ENCODE results near the gene LRRIQ1.

LRRIQ1 gene

DNA sequence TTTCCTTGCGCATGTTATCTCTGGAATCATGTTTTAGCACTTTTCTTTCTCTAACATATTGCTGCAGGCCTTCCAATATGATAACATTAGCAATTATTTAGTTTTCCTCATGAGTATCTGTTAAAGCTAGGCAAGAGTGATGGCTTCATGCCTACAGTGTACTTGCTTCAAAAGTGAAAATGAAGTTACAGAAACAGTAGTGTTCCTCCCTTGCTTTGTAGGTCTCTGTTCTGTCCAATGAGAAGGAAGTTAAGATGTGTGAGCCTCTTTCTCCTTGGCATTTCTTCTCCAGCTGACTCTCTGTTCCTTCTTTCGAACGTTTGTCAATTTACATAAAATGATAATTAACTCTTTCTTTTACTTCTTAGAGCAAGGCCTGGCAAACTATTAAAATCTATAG, 22.2 kb downstream of the LRRIQ1 start:
- no peak for DNase-seq

DNA sequence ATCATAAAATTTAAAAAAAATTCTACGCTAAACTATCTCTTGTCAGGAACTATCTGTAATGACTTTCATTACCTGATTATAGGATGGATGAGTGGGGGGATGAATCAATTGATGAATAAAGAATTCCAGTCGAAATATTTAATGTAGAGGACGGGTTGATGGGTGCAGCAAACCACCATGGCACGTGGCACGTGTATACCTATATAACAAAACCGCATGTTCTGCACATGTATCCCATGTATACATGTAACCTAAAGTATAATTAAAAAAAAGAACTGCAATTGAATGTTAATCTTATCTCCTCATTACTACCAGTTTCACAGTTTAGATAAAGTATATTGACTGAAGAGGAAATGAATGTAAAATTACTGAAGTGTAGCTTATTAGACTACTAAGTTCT, 23.4 kb downstream of the LRRIQ1 start:
- DNase-seq, result no peak

GRCh38 chr12:85060916-85061315, 24.8 kb downstream of the LRRIQ1 start:
- DNase-seq, result no peak

GRCh38 chr12:85065837-85066482, 29.8 kb downstream of the LRRIQ1 start:
- DNase-seq, result no peak

DNA sequence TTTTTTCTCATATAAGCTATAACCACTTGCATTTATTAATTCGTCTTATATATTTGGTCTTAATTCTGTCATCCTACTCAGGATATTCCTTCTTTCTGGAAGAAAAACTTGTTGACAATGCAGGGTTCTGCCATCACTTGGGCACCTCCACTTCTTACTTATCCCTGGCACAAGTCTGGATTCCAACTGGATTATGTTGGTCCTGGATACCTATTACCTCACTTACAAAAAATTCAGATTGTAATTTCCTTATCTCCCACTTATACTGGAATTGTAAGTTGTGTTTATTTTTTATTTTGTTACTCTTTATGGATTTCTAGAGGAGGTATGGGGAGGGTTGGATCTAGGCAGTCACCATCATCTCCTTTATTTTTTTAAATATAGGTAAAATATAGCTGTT, 36.7 kb downstream of the LRRIQ1 start:
- DNase-seq, result no peak

DNA sequence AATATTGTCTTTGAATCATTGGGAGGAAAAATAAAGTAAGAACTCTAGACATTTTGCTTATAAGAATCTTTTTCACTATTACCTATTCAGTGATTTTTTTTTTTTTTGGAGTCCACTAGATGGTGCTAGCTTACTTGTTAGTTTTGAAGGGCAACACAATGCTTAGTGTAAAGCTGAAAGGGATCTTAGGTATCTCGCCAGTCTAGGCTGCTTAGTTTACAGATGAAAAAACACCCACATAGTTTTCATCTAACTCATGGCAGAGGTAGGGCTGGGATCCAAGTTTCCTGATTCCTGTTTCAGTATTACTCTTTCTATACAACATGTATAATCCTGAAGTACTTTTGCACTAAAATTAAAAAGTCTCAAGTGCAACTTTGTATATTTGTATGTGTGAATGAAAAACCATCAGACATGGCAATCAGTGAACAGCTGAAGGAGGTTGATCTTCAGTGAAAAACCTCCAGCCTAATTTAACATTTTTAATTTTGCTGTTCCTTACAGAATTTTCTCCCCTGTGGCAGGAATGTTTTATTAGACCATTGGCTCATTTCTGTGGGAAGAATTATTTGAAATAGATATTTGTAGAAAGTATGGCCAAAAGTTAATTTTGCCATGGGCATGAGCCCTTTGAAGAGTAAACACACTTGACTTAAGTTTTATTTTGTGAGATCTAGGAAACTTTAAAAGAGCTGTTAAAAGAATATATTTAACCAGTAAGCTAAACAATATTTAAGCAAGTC, 40.7 kb downstream of the LRRIQ1 start:
- no peak for DNase-seq

DNA sequence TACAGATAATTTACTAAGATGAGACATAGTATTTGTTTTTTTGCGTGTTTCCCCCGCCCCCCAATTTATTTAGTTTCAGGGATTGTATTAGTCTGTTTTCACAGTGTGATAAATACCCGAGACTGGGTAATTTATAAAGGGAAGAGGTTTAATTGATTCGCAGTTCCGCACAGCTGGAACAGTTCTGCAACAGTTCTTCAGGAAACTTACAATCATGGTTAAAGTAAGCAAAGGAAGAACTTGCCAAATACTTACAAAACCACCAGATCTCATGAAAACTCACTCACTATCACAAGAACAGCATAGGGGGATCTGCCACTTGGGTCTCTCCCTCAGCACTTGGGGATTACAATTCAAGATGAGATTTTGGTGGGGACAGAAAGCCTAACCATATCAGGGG, 48.9 kb downstream of the LRRIQ1 start:
- no peak for DNase-seq

DNA sequence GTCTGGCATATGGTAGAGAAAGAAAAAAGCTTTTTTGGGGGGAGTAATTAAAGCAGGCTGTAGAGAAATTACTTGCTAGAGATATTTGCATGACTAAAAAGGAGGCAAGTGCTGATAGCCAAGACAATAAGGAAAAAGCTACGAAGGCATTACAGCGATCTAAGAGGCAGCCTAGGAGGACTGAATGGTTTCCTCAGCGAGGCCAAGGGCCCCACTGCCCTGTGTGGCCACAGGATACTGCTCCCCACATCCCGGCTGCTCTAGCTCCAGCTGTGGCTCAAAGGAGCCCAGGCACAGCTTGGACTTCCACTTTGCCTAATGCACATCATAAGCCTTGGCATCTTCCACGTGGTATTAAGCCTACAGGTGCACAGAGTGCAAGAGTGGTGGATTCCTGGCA, 53.6 kb downstream of the LRRIQ1 start:
- no peak for DNase-seq

- DNase-seq, result no peak
These were observed 56.7 kb downstream of the LRRIQ1 start for GRCh38 chr12:85092814-85093370.

- no peak for DNase-seq
These were observed 59.4 kb downstream of the LRRIQ1 start for GRCh38 chr12:85095501-85095900.

- DNase-seq, result no peak
These were observed 94.5 kb downstream of the LRRIQ1 start for GRCh38 chr12:85130646-85131045.

DNA sequence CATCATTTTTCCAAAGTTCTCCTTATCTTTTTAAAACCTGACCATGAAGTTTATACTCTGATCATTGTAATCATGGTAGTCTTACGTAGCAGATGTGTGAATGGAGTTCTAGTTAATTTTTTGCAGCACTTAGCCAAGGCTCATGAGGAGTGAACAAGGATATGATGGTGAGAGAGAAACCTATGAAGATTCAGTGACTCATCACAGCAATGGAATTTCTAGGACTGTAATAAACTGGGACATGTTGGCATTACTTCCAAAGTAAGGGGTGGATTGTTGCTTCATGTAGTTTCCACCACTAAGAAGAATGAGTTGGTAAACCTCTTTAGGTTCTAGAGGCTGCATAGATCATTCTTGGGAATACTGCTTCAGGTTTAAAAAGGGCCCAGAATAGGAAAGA, 102.7 kb downstream of the LRRIQ1 start:
- no peak for DNase-seq

DNA sequence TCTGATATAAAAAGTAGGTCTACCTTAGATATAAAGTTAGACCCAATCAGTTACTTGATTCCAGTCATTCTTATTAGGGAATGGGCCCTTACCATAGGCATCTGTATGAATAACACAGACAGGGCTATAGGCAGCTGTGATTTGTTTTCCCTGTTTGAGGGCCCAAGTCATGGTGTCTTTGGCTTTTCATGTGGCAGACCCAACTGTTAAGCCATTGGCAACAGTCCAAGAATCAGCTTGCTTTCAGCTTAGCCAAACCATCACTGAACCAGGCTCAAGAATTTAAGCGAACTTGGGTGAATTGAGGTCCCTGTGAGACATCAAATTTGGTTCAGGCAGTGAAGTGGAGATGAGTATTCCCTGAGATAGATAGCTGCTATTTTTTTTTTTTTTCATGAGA, 111.2 kb downstream of the LRRIQ1 start:
- no peak for DNase-seq

GRCh38 chr12:85152311-85152729, 116.2 kb downstream of the LRRIQ1 start:
- DNase-seq, result no peak

GRCh38 chr12:85155791-85156190, 119.6 kb downstream of the LRRIQ1 start:
- no peak for DNase-seq

DNA sequence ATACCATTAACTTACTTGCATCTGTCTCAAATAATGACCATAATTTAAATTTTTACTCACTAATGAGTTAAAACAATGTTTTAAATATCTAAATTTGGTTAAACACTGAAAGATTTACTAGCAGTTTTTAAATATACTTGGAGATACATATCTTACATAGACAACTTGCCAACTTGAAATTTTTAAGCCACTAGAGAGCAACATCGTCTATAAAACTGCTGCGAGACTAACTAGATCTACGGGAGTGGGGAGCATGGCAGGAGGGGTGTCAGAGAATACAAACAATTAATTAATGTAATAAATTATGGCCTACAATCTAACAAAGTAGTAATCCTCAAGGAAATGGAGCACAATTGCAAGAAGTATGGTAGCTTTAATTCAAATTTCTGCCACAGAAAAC, 120.4 kb downstream of the LRRIQ1 start:
- no peak for DNase-seq

GRCh38 chr12:85157035-85157603, 121.0 kb downstream of the LRRIQ1 start:
- no peak for DNase-seq

- DNase-seq, result no peak
These were observed 127.7 kb downstream of the LRRIQ1 start for GRCh38 chr12:85163752-85164321.

DNA sequence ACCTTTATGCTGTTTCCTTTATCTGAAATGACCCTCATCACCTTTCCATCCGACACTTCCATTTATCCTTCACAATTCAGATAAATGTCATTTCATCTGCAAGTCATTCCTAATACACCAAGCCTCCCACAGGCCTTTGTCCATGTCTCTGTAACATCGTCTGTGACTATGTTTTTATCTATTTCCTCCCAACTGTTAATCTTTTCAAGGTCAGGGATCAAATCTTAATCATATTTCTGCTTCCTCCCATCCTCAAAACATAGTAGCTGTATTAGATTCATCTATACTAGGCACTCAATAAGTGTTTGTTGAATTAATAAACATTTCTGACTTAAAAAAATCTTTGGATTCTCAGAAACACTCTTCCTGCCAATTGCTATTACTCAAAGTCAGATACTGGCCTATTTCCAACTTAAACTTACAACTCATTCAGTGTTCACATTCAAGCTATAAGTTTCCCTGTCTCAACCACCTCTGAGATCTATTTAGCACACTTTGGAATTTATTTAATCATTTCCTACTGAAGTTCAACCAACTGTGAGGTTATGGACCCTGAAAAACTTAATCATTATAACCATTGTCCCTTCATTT, 143.6 kb downstream of the LRRIQ1 start:
- no peak for DNase-seq

DNA sequence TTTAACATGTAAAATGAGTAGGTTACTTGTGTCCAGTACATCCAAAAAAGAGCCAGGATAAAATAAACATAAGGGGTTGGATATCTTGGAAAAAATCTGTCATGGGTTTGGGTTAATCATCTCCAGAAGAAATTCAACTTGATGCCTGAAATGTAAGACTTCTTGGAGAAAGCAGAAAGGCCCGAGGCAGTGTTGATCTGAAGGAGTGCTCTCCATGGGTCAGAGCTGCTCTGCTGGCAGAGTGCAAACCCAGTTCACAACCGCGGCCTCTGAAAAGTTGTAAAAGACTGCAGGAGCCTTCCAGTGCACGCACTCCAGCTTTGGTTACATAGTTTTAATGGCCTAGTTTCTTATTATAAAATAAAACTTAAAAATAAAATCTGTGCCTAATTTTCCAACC, 146.5 kb downstream of the LRRIQ1 start:
- no peak for DNase-seq

DNA sequence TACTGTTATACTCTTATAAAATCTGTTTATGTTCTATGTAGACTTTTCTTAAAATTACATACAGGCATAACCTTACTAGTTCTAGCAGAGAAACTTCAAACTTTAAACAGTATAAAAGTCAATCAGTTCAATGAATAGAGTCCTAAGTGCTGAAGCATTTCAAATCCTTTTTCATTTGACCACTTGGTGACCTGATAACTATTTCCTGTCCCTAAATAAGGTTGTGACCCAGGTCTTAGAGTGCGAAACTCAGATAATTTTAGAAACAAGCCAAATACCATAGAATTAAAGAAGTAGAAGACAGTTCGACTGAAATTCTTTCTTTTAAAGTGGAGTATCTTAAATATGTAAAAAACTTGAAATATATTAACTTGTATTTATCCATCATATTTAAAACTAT, 147.7 kb downstream of the LRRIQ1 start:
- DNase-seq, result no peak

DNA sequence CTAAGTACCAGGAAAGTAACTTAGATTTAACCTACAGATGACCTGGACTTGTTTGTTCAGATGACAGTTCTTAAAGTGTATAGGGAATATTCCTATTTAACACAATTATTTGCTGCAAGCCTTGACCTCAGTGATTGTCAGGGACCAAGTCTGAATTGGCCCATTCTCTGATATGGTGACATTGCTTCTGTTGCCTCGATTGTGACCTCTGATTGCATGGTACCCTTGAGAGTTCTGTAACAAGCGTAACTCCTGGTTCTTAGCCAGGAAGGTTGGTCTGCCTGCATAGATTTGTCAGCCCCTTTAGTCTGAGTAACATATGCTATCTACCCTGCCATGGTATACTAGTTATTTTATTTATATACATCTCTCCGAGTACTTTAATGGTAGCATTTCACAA, 150.1 kb downstream of the LRRIQ1 start:
- no peak for DNase-seq

DNA sequence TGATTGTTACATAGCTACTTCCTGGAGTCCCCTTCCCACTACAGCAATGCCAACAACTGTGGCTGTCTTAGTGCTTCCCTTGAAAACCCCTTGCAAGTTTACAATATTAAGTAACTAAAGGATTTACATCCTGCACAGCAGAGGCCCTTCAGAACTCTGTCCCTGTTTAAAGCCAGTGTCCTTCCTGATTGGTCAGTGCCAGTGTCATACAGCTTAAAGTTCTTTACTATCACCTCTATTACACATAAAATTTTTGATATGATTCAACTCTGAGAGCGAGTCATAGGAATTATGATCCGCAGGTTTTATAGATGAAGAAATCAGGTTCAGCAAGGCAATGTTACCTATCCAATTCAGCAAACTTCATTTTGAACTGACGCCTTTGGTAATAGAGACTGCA, 152.5 kb downstream of the LRRIQ1 start:
- DNase-seq, result no peak

All from stimulated activated CD4-positive, alpha-beta T cell treated with anti-CD3 and anti-CD28 coated beads, Interleukin-4, amount 100 ng/mL, for 1 hour (primary cell).